ENCODE results near the gene CACNA1H.

- TF ChIP-seq CTCF (IDR thresholded peaks at IDR 0.05) (no peak), POLR2A (IDR thresholded peaks at IDR 0.05) (no peak)
Observed at GRCh38 chr16:1192384-1193073, 39.6 kb downstream of the CACNA1H start.
